Hematopoietic multipotent progenitor cell treated with erythropoietin and hydrocortisone succinate and interleukin-3 and kit ligand, for 4 days (in vitro differentiated cells): ENCODE data around the gene RAB12.
A peak's percentile ranks its signal among the peaks of the same experiment; 100 is the strongest.
"Not testable (repeated sequence)": the region's sequence is repeated elsewhere in the genome, so short reads cannot be mapped to it uniquely, and the experiment has no call there.

Experiments
- DNase-seq: peaks from one replicate; pipeline ENCODE4 v3.0.0-alpha.2; 2015

The RAB12 gene

GRCh38 chr18:8608795-8609658 lies at the start of gene RAB12:
Gene RAB12, plus strand, starts transcription at chr18:8609437. Its CDS starts 3 bp downstream, at chr18:8609440.
- DNase-seq = peak; percentile 94

- no peak for DNase-seq
Observed at GRCh38 chr18:8559612-8560186, 49.5 kb upstream of the RAB12 start.

- DNase-seq = no peak
Observed at GRCh38 chr18:8561123-8561910, 47.9 kb upstream of the RAB12 start.

- no peak for DNase-seq
Observed at GRCh38 chr18:8562070-8562469, 47.2 kb upstream of the RAB12 start.

- DNase-seq = peak; percentile 81
Observed at GRCh38 chr18:8562919-8563318, 46.3 kb upstream of the RAB12 start.

- no peak for DNase-seq
Observed at GRCh38 chr18:8571399-8571798, 37.8 kb upstream of the RAB12 start.

- DNase-seq = not testable (repeated sequence)
Observed at GRCh38 chr18:8573766-8574165, 35.5 kb upstream of the RAB12 start.

- DNase-seq = no peak
Observed at GRCh38 chr18:8584798-8585197, 24.4 kb upstream of the RAB12 start.

- DNase-seq = no peak
Observed at GRCh38 chr18:8586941-8587340, 22.3 kb upstream of the RAB12 start.

GRCh38 chr18:8595445-8595844 lies 13.8 kb upstream of the RAB12 start:
- no peak for DNase-seq

- DNase-seq = peak; percentile 74
Observed at GRCh38 chr18:8601277-8602032, 7.8 kb upstream of the RAB12 start.

GRCh38 chr18:8602040-8602439 lies 7.2 kb upstream of the RAB12 start:
- DNase-seq = peak; percentile 89

GRCh38 chr18:8602557-8602956 lies 6.7 kb upstream of the RAB12 start:
- DNase-seq = no peak

- no peak for DNase-seq
Observed at GRCh38 chr18:8603663-8604520, 5.3 kb upstream of the RAB12 start.

- DNase-seq = no peak
Observed at GRCh38 chr18:8605974-8606373, 3.3 kb upstream of the RAB12 start.

GRCh38 chr18:8607776-8608742 lies 1.2 kb upstream of the RAB12 start:
- DNase-seq = no peak

GRCh38 chr18:8609659-8610458 lies 622 bp downstream of the RAB12 start:
- DNase-seq = peak; percentile 42

GRCh38 chr18:8610459-8610851 lies 1.2 kb downstream of the RAB12 start:
- peak; percentile 50 for DNase-seq

- no peak for DNase-seq
Observed at GRCh38 chr18:8611916-8612576, 2.8 kb downstream of the RAB12 start.
